Tibial nerve (tissue), 3 donors: ENCODE results near the gene FNBP1L.

Source experiments
- POLR2A ChIP-seq, 2 donors: fragments of 450-650 bp; IDR thresholded peaks; one replicate each; pipeline ENCODE4 v1.6.1; 2017; ENCODE audit warnings: antibody characterized with exemption in 2 of 2, mild to moderate bottlenecking in 2 of 2, moderate library complexity in 2 of 2
- TF ChIP-seq, protein P1 (sequence below), 5 experiments: fragments of 200-600 bp in 3 of 5; fragments of 450-650 bp in 2 of 5; sonication (generic) in 3 of 5; IDR thresholded peaks; one replicate each; pipeline ENCODE4 v1.5.1; 2016 to 2019; ENCODE audit warnings: antibody characterized with exemption in 5 of 5, mild to moderate bottlenecking in 3 of 5, moderate library complexity in 2 of 5

GRCh38 chr1:93446837-93447451, 974 bp upstream of the FNBP1L start:
- TF ChIP-seq, protein P1, sequence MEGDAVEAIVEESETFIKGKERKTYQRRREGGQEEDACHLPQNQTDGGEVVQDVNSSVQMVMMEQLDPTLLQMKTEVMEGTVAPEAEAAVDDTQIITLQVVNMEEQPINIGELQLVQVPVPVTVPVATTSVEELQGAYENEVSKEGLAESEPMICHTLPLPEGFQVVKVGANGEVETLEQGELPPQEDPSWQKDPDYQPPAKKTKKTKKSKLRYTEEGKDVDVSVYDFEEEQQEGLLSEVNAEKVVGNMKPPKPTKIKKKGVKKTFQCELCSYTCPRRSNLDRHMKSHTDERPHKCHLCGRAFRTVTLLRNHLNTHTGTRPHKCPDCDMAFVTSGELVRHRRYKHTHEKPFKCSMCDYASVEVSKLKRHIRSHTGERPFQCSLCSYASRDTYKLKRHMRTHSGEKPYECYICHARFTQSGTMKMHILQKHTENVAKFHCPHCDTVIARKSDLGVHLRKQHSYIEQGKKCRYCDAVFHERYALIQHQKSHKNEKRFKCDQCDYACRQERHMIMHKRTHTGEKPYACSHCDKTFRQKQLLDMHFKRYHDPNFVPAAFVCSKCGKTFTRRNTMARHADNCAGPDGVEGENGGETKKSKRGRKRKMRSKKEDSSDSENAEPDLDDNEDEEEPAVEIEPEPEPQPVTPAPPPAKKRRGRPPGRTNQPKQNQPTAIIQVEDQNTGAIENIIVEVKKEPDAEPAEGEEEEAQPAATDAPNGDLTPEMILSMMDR (IDR thresholded peaks at IDR 0.05): no peak
- no peak for TF ChIP-seq POLR2A (IDR thresholded peaks at IDR 0.05)
